Measurements from ENCODE around the gene BMI1. TPM values are rescaled to one million over a fixed set of nuclear protein-coding genes. Genes with fewer than 3 reads are reported as not detected.

Gene BMI1
- total and polyA plus RNA-seq, 2 donors (not counting 1 experiment from before 2014, with no cell fraction given): 18.0 to 83.8 TPM

- Mint-ChIP-seq H3K9me3 (ENCODE audit: insufficient read depth) (no peaks in the 10 kb centered on the region), H3K4me3 (peak overlapping the region; percentile 94), H3K27me3 (peaks cover 27% of the 10 kb centered on the region), H3K27ac (peak overlapping the region; percentile 96), H3K4me1 (peaks cover 39% of the 10 kb centered on the region)
- DNase-seq (peak; percentile 93), ATAC-seq (ENCODE audit: low read depth) (peak; percentile 74)
- TF ChIP-seq, protein P1, sequence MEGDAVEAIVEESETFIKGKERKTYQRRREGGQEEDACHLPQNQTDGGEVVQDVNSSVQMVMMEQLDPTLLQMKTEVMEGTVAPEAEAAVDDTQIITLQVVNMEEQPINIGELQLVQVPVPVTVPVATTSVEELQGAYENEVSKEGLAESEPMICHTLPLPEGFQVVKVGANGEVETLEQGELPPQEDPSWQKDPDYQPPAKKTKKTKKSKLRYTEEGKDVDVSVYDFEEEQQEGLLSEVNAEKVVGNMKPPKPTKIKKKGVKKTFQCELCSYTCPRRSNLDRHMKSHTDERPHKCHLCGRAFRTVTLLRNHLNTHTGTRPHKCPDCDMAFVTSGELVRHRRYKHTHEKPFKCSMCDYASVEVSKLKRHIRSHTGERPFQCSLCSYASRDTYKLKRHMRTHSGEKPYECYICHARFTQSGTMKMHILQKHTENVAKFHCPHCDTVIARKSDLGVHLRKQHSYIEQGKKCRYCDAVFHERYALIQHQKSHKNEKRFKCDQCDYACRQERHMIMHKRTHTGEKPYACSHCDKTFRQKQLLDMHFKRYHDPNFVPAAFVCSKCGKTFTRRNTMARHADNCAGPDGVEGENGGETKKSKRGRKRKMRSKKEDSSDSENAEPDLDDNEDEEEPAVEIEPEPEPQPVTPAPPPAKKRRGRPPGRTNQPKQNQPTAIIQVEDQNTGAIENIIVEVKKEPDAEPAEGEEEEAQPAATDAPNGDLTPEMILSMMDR (IDR thresholded peaks at IDR 0.05): peak; percentile 30
- no peak for TF ChIP-seq EZH2 (IDR thresholded peaks at IDR 0.05; ENCODE audit: borderline replicate concordance, insufficient read depth, low read depth, low read length, poor library complexity, severe bottlenecking)
- Histone ChIP-seq H2AFZ (ENCODE audit: insufficient read depth, low read depth, low read length, poor library complexity, severe bottlenecking) (peak overlapping the region; percentile 81), H3K4me3 (ENCODE audit: control extremely low read depth in 1 of 5, extremely low read depth in 1 of 5, insufficient read depth in 1 of 5, low read depth in 2 of 5, low read length in 4 of 5) (peak overlapping the region; percentile 41 to 69 (median 65)), H3K27ac (ENCODE audit: low read length in 2 of 2) (peak overlapping the region in 1 of 2 donors; percentile 58), H4K20me1 (ENCODE audit: control insufficient read depth, insufficient read depth, low read length, poor library complexity, severe bottlenecking) (no peaks in the 10 kb centered on the region), H3K79me2 (ENCODE audit: control insufficient read depth, insufficient read depth, low read length) (no peaks in the 10 kb centered on the region), H3K36me3 (replicated peaks in 1 of 2; ENCODE audit: control extremely low read depth in 1 of 2, control insufficient read depth in 1 of 2, extremely low read depth in 1 of 2, insufficient read depth in 2 of 2, low read length in 1 of 2) (no peaks in the 10 kb centered on the region), H3K4me2 (replicated peaks; ENCODE audit: low read depth, low read length, poor library complexity, severe bottlenecking) (peak overlapping the region; percentile 92), H3K27me3 (replicated peaks in 1 of 4; ENCODE audit: control extremely low read depth in 1 of 4, control insufficient read depth in 3 of 4, insufficient read depth in 4 of 4, low read length in 3 of 4) (peaks cover 8 to 48% (median 41%) of the 10 kb centered on the region in 4 experiments), H3K4me1 (ENCODE audit: control insufficient read depth in 2 of 2, insufficient read depth in 2 of 2, low read length in 2 of 2) (peaks cover 48 to 63% of the 10 kb centered on the region in 2 donors), H3K9ac (ENCODE audit: low read length) (peak overlapping the region; percentile 66), H3K9me3 (ENCODE audit: control extremely low read depth in 1 of 3, control insufficient read depth in 2 of 3, insufficient read depth in 1 of 3, low read length in 2 of 3) (peaks cover 3 to 33% (median 7%) of the 10 kb centered on the region in 3 donors)
- CTCF ChIA-PET: interaction anchor here (1.0 kb wide), 1 partner anchor 19 kb away, joined by 4 read pairs; the partner anchor contains the start of gene COMMD3
- POLR2A ChIA-PET: interaction anchor here (0.6 to 1.5 kb wide), 3 partner anchors 11 to 407 kb away, joined by 3 to 5 read pairs (median 4); no protein-coding TSS in a partner anchor
- intact Hi-C loops (cut with micrococcal nuclease): loop anchor here (1.0 to 2.0 kb wide), 2 partner anchors 101 to 106 kb away; no protein-coding TSS in a partner anchor
- WGBS (ENCODE audit: insufficient coverage): 3% methylated on average over 65 of the region's 71 CpGs
Observed at GRCh38 chr10:22335173-22335933, 14.5 kb downstream of the BMI1 start.

Data from B cell (primary cell).